Peyer's patch (tissue), 4 donors: ENCODE data around the gene FHOD3. TPM values are rescaled to one million over a fixed set of nuclear protein-coding genes. Genes with fewer than 3 reads are reported as not detected.
A peak's percentile ranks its signal among the peaks of the same experiment; 100 is the strongest.

Experiments
- DNase-seq, 3 donors: peaks; one replicate each; pipeline ENCODE4 v3.0.0-alpha.2; 2017 to 2019
- H3K27ac ChIP-seq, 4 donors: fragments of 200-600 bp; sonication (generic); one replicate each; pipeline ENCODE4 v1.5.1; 2016 to 2019
- H3K27me3 ChIP-seq, 2 donors: fragments of 200-600 bp; sonication (generic); one replicate each; pipeline ENCODE4 v1.5.1; 2019
- H3K36me3 ChIP-seq, 3 donors: fragments of 200-600 bp; sonication (generic); one replicate each; pipeline ENCODE4 v1.5.1; 2016 to 2019
- H3K4me1 ChIP-seq, 4 donors: fragments of 200-600 bp; sonication (generic); one replicate each; pipeline ENCODE4 v1.5.1; 2016 to 2019
- H3K4me3 ChIP-seq, 4 donors: fragments of 200-600 bp; sonication (generic); 1 replicate in 3 of 4; 2 replicates in 1 of 4; pipeline ENCODE4 v1.5.1; 2016 to 2019; ENCODE audit warnings: mild to moderate bottlenecking in 1 of 4
- H3K9me3 ChIP-seq, 4 donors: fragments of 200-600 bp; sonication (generic); one replicate each; pipeline ENCODE4 v1.5.1; 2016 to 2019; ENCODE audit warnings: mild to moderate bottlenecking in 1 of 4
- POLR2A ChIP-seq, 2 donors: fragments of 450-650 bp; IDR thresholded peaks; one replicate each; pipeline ENCODE4 v1.5.1; 2017; ENCODE audit warnings: antibody characterized with exemption in 2 of 2, mild to moderate bottlenecking in 2 of 2, moderate library complexity in 2 of 2
- total RNA-seq, 4 donors: library from RNA; depleted of rRNA; stranded (reverse); fragments of >200 nt; gene quantifications; one replicate each; pipeline ENCODE4 v1.1.0, GENCODE V29; 2016
- TF ChIP-seq, protein P1 (sequence below), 6 experiments: fragments of 450-650 bp in 4 of 6; fragments of 200-600 bp in 2 of 6; sonication (generic) in 1 of 6; IDR thresholded peaks; one replicate each; pipeline ENCODE4 v1.5.1; 2017 to 2019; ENCODE audit warnings: antibody characterized with exemption in 6 of 6, mild to moderate bottlenecking in 3 of 6, moderate library complexity in 1 of 6

Gene FHOD3
- total RNA-seq, 4 donors from 2014 or later: 0.53 to 10.7 (median 4.6) TPM

- peaks cover 0 to 9% of the 10 kb centered on the region in 2 donors for H3K27me3 ChIP-seq
- DNase-seq: peak in 1 of 3 donors; percentile 55
- H3K36me3 ChIP-seq: no peaks in the 10 kb centered on the region
- H3K27ac ChIP-seq: peak overlapping the region in 3 of 4 donors; percentile 1 to 52 (median 24)
- H3K9me3 ChIP-seq: no peaks in the 10 kb centered on the region
- peak overlapping the region; percentile 46 to 70 (median 54) for H3K4me3 ChIP-seq
- H3K4me1 ChIP-seq: peaks cover 0 to 22% (median 6%) of the 10 kb centered on the region in 4 donors
- TF ChIP-seq POLR2A (IDR thresholded peaks at IDR 0.05): no peak
- TF ChIP-seq, protein P1, sequence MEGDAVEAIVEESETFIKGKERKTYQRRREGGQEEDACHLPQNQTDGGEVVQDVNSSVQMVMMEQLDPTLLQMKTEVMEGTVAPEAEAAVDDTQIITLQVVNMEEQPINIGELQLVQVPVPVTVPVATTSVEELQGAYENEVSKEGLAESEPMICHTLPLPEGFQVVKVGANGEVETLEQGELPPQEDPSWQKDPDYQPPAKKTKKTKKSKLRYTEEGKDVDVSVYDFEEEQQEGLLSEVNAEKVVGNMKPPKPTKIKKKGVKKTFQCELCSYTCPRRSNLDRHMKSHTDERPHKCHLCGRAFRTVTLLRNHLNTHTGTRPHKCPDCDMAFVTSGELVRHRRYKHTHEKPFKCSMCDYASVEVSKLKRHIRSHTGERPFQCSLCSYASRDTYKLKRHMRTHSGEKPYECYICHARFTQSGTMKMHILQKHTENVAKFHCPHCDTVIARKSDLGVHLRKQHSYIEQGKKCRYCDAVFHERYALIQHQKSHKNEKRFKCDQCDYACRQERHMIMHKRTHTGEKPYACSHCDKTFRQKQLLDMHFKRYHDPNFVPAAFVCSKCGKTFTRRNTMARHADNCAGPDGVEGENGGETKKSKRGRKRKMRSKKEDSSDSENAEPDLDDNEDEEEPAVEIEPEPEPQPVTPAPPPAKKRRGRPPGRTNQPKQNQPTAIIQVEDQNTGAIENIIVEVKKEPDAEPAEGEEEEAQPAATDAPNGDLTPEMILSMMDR (IDR thresholded peaks at IDR 0.05): no peak
Observed at GRCh38 chr18:36296650-36297416, 680 bp upstream of the FHOD3 start.

GRCh38 chr18:36298126-36298741 lies 721 bp downstream of the FHOD3 start:
- Histone ChIP-seq H3K4me1 (peaks cover 0 to 22% (median 6%) of the 10 kb centered on the region in 4 donors), H3K27ac (peak overlapping the region in 1 of 4 donors; percentile 32), H3K4me3 (peak overlapping the region; percentile 46 to 70 (median 54)), H3K9me3 (no peaks in the 10 kb centered on the region), H3K27me3 (peaks cover 0 to 9% of the 10 kb centered on the region in 2 donors), H3K36me3 (no peaks in the 10 kb centered on the region)
- TF ChIP-seq, protein P1 (IDR thresholded peaks at IDR 0.05): no peak
- no peak for TF ChIP-seq POLR2A (IDR thresholded peaks at IDR 0.05)
- no peak for DNase-seq

- H3K27me3 ChIP-seq: peaks cover 0 to 9% of the 10 kb centered on the region in 2 donors
Observed at GRCh38 chr18:36299015-36299414, 1.5 kb downstream of the FHOD3 start.

GRCh38 chr18:36300211-36300610 lies 2.7 kb downstream of the FHOD3 start:
- no peak for DNase-seq
- H3K27me3 ChIP-seq: peaks cover 0 to 9% of the 10 kb centered on the region in 2 donors
- no peaks in the 10 kb centered on the region for H3K9me3 ChIP-seq
- TF ChIP-seq, protein P1 (IDR thresholded peaks at IDR 0.05): no peak
- no peak for TF ChIP-seq POLR2A (IDR thresholded peaks at IDR 0.05)
- H3K4me1 ChIP-seq: peaks cover 0 to 22% (median 6%) of the 10 kb centered on the region in 4 donors
- no peaks in the 10 kb centered on the region for H3K36me3 ChIP-seq
- no peak overlapping the region for H3K4me3 ChIP-seq
- H3K27ac ChIP-seq: no peak overlapping the region

More at GRCh38 chr18:36299015-36299414, 1.5 kb downstream of the FHOD3 start:
- Histone ChIP-seq H3K4me3 (no peak overlapping the region), H3K36me3 (no peaks in the 10 kb centered on the region), H3K27ac (no peak overlapping the region), H3K4me1 (peaks cover 0 to 22% (median 6%) of the 10 kb centered on the region in 4 donors), H3K9me3 (no peaks in the 10 kb centered on the region)
- TF ChIP-seq, protein P1 (IDR thresholded peaks at IDR 0.05): no peak
- no peak for TF ChIP-seq POLR2A (IDR thresholded peaks at IDR 0.05)
- DNase-seq: no peak

DNA sequence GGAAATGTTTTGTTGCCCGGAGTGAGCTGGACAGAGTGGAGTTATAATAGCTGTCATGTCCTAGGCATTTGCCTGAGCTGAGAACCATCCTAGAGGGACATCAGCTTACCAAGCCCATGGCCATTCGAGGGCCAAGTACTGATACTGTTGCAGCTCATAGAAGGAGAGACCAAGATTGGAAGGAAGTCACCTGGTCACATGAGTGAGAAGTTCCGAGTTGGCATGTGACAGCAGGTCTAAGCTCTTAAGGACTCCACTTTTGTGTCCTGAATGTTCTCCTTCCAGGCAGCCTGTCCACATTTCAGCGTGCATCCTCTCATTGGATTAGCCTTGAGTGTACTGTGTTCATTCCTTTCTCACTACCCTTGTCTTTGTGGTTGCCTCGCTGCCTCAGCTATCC lies 4.4 kb downstream of the FHOD3 start:
- H3K4me1 ChIP-seq: peaks cover 0 to 16% (median 6%) of the 10 kb centered on the region in 4 donors
- no peak for DNase-seq
- H3K9me3 ChIP-seq: no peaks in the 10 kb centered on the region
- TF ChIP-seq, protein P1 (IDR thresholded peaks at IDR 0.05): no peak
- TF ChIP-seq POLR2A (IDR thresholded peaks at IDR 0.05): no peak
- H3K4me3 ChIP-seq: no peak overlapping the region
- H3K36me3 ChIP-seq: no peaks in the 10 kb centered on the region
- peaks cover 0 to 9% of the 10 kb centered on the region in 2 donors for H3K27me3 ChIP-seq
- no peak overlapping the region for H3K27ac ChIP-seq
